Natural killer cell (primary cell): ENCODE results near the gene RAPGEF3. TPM values are rescaled to one million over a fixed set of nuclear protein-coding genes. Genes with fewer than 3 reads are reported as not detected.

Source experiments
- ATAC-seq, 3 donors: fragments of 150-1000 bp in 2 of 3; fragments of 200-7000 bp in 1 of 3; cut with Tn5 transposase; 1 replicate in 1 of 3; 2 replicates in 2 of 3; pipeline ENCODE4 v1.10.0; 2021; ENCODE audit warnings: mild to moderate bottlenecking in 2 of 3, moderate library complexity in 2 of 3
- DNase-seq, 2 donors: peaks; one replicate each; pipeline versions ENCODE4 v3.0.0 to v3.0.0-alpha.2; 2013 to 2021; ENCODE audit warnings: mixed read lengths in 1 of 2
- H3K27ac ChIP-seq: one replicate; pipeline ENCODE4 v1.5.1; 2013; ENCODE audit warnings: mild to moderate bottlenecking, low read length
- H3K27me3 ChIP-seq: one replicate; pipeline ENCODE4 v1.6.1; 2013; ENCODE audit warnings: low read length; ENCODE audit not compliant: control insufficient read depth, insufficient read depth
- H3K36me3 ChIP-seq: one replicate; pipeline ENCODE4 v1.6.1; 2013; ENCODE audit warnings: low read length; ENCODE audit not compliant: control insufficient read depth, insufficient read depth
- H3K4me1 ChIP-seq: one replicate; pipeline ENCODE4 v1.6.1; 2013; ENCODE audit warnings: low read length; ENCODE audit not compliant: control insufficient read depth, insufficient read depth
- H3K4me3 ChIP-seq: one replicate; pipeline ENCODE4 v1.5.1; 2013; ENCODE audit warnings: low read length
- H3K9me3 ChIP-seq: one replicate; pipeline ENCODE4 v1.6.1; 2013; ENCODE audit warnings: low read length; ENCODE audit not compliant: control insufficient read depth, insufficient read depth
- H3K27ac Mint-ChIP-seq, 2 donors: one replicate each; pipeline ENCODE4 v1.8.0; 2022; ENCODE audit warnings: mild to moderate bottlenecking in 2 of 2, mixed read lengths in 2 of 2, moderate library complexity in 1 of 2
- H3K27me3 Mint-ChIP-seq, 2 donors: one replicate each; pipeline ENCODE4 v1.8.0; 2022; ENCODE audit warnings: low read depth in 2 of 2, mixed read lengths in 2 of 2
- H3K36me3 Mint-ChIP-seq: one replicate; pipeline ENCODE4 v1.8.0; 2022; ENCODE audit warnings: mixed read lengths
- H3K4me1 Mint-ChIP-seq, 2 donors: one replicate each; pipeline ENCODE4 v1.8.0; 2022; ENCODE audit warnings: mixed read lengths in 2 of 2
- H3K4me3 Mint-ChIP-seq: one replicate; pipeline ENCODE4 v1.8.0; 2022; ENCODE audit warnings: mild to moderate bottlenecking, moderate library complexity, mixed read lengths
- H3K9me3 Mint-ChIP-seq, 2 donors: one replicate each; pipeline ENCODE4 v1.8.0; 2022; ENCODE audit warnings: mixed read lengths in 2 of 2
- CTCF ChIP-seq: fragments of 200-600 bp; IDR thresholded peaks from one replicate; pipeline ENCODE4 v1.8.0; 2022; ENCODE audit warnings: antibody characterized with exemption
- WGBS: methylation state at CpG from one replicate; pipeline ENCODE4 v1.1.7; 2013; ENCODE audit warnings: missing lambda C conversion rate; ENCODE audit not compliant: insufficient coverage; 5-methylcytosine and 5-hydroxymethylcytosine counted together
- intact Hi-C: fragments of 100-400 bp; cut with micrococcal nuclease; formaldehyde crosslinking; loops from one replicate; pipeline ENCODE4 v1.14.2; 2022
- total RNA-seq, 4 donors: library from RNA; stranded (reverse); fragments of 120-200 nt in 1 of 4; gene quantifications; one replicate each; pipeline versions ENCODE4 v1.2.3 to v1.2.4, GENCODE V29; 2013 to 2022

The RAPGEF3 gene
- total RNA-seq, 3 donors from 2014 or later (not counting 1 experiment from before 2014, with no cell fraction given), result 0.23 to 0.73 (median 0.49) TPM

GRCh38 chr12:47754126-47754525 lies 4.6 kb downstream of the RAPGEF3 start:
- no peak for ATAC-seq
- peaks cover 26% of the 10 kb centered on the region for H3K4me1 ChIP-seq
- H3K36me3 Mint-ChIP-seq, result no peaks in the 10 kb centered on the region
- H3K9me3 ChIP-seq, result no peaks in the 10 kb centered on the region
- no peak overlapping the region for H3K4me3 ChIP-seq
- TF ChIP-seq CTCF, result no peak
- no peak overlapping the region for H3K27ac ChIP-seq
- H3K27ac Mint-ChIP-seq, result no peak overlapping the region
- peaks cover 0 to 8% of the 10 kb centered on the region in 2 donors for H3K27me3 Mint-ChIP-seq
- no peak overlapping the region for H3K4me3 Mint-ChIP-seq
- 98% methylated on average over 4 of the region's 4 CpGs for WGBS
- H3K9me3 Mint-ChIP-seq, result no peaks in the 10 kb centered on the region
- DNase-seq, result no peak
- no peaks in the 10 kb centered on the region for H3K27me3 ChIP-seq
- no peaks in the 10 kb centered on the region for H3K36me3 ChIP-seq
- intact Hi-C loops, result no loop called here
- H3K4me1 Mint-ChIP-seq, result peaks cover 6 to 19% of the 10 kb centered on the region in 2 donors

GRCh38 chr12:47753021-47754001 lies 5.4 kb downstream of the RAPGEF3 start:
- no peak overlapping the region for H3K4me3 Mint-ChIP-seq
- no peak for TF ChIP-seq CTCF
- Histone ChIP-seq H3K9me3 (no peaks in the 10 kb centered on the region), H3K4me1 (peaks cover 18% of the 10 kb centered on the region), H3K27me3 (no peaks in the 10 kb centered on the region), H3K36me3 (no peaks in the 10 kb centered on the region), H3K4me3 (no peak overlapping the region), H3K27ac (no peak overlapping the region)
- H3K9me3 Mint-ChIP-seq, result no peaks in the 10 kb centered on the region
- 75% methylated on average over 11 of the region's 11 CpGs for WGBS
- peaks cover 0 to 5% of the 10 kb centered on the region in 2 donors for H3K27me3 Mint-ChIP-seq
- intact Hi-C loops, result no loop called here
- no peak for ATAC-seq
- H3K27ac Mint-ChIP-seq, result no peak overlapping the region
- H3K4me1 Mint-ChIP-seq, result peaks cover 6 to 12% of the 10 kb centered on the region in 2 donors
- no peak for DNase-seq
- no peaks in the 10 kb centered on the region for H3K36me3 Mint-ChIP-seq

GRCh38 chr12:47752552-47752951 lies 6.1 kb downstream of the RAPGEF3 start:
- H3K4me3 ChIP-seq, result no peak overlapping the region
- Mint-ChIP-seq H3K4me1 (peaks cover 6% of the 10 kb centered on the region in 2 donors), H3K4me3 (no peak overlapping the region), H3K27me3 (peaks cover 0 to 5% of the 10 kb centered on the region in 2 donors), H3K9me3 (no peaks in the 10 kb centered on the region), H3K27ac (no peak overlapping the region), H3K36me3 (no peaks in the 10 kb centered on the region)
- no peaks in the 10 kb centered on the region for H3K36me3 ChIP-seq
- ATAC-seq, result no peak
- no peaks in the 10 kb centered on the region for H3K9me3 ChIP-seq
- intact Hi-C loops, result no loop called here
- no peaks in the 10 kb centered on the region for H3K27me3 ChIP-seq
- no peak for TF ChIP-seq CTCF
- no peak for DNase-seq
- H3K4me1 ChIP-seq, result peaks cover 11% of the 10 kb centered on the region
- H3K27ac ChIP-seq, result no peak overlapping the region
- 90% methylated on average over 7 of the region's 7 CpGs for WGBS
